Dedifferentiated amniotic fluid mesenchymal stem cell (primary cell): ENCODE data around the gene OXNAD1.
"Not testable (repeated sequence)": the region's sequence is repeated elsewhere in the genome, so short reads cannot be mapped to it uniquely, and the experiment has no call there.

Source experiments
- DNase-seq: peaks from one replicate; pipeline ENCODE4 v3.0.0-alpha.2; 2016; ENCODE audit errors: extremely low spot score

OXNAD1 gene

GRCh38 chr3:16304061-16305010 is 39.3 kb downstream of the OXNAD1 start:
- DNase-seq, result no peak

GRCh38 chr3:16305111-16305541 is 40.1 kb downstream of the OXNAD1 start:
- DNase-seq, result no peak

- no peak for DNase-seq
These were observed 43.0 kb downstream of the OXNAD1 start for GRCh38 chr3:16307832-16308531.

- DNase-seq, result no peak
These were observed 43.7 kb downstream of the OXNAD1 start for GRCh38 chr3:16308727-16309126.

GRCh38 chr3:16309558-16309957 is 44.5 kb downstream of the OXNAD1 start:
- no peak for DNase-seq

GRCh38 chr3:16310486-16310885 is 45.5 kb downstream of the OXNAD1 start:
- not testable (repeated sequence) for DNase-seq

- DNase-seq, result no peak
These were observed 47.0 kb downstream of the OXNAD1 start for GRCh38 chr3:16311960-16312451.

GRCh38 chr3:16313886-16314645 is 49.1 kb downstream of the OXNAD1 start:
- DNase-seq, result no peak

GRCh38 chr3:16315623-16316022 is 50.6 kb downstream of the OXNAD1 start:
- no peak for DNase-seq

- no peak for DNase-seq
These were observed 51.4 kb downstream of the OXNAD1 start for GRCh38 chr3:16316396-16316795.

- no peak for DNase-seq
These were observed 52.0 kb downstream of the OXNAD1 start for GRCh38 chr3:16316847-16317560.

GRCh38 chr3:16317561-16317945 is 52.5 kb downstream of the OXNAD1 start:
- DNase-seq, result no peak

GRCh38 chr3:16318176-16318575 is 53.2 kb downstream of the OXNAD1 start:
- DNase-seq, result no peak

GRCh38 chr3:16319307-16319706 is 54.3 kb downstream of the OXNAD1 start:
- no peak for DNase-seq

- DNase-seq, result no peak
These were observed 54.7 kb downstream of the OXNAD1 start for GRCh38 chr3:16319723-16320122.

- DNase-seq, result no peak
These were observed 55.7 kb downstream of the OXNAD1 start for GRCh38 chr3:16320711-16321110.

GRCh38 chr3:16322189-16322588 is 57.2 kb downstream of the OXNAD1 start:
- no peak for DNase-seq

GRCh38 chr3:16323737-16324136 is 58.7 kb downstream of the OXNAD1 start:
- no peak for DNase-seq

GRCh38 chr3:16325850-16326249 is 60.8 kb downstream of the OXNAD1 start:
- no peak for DNase-seq

- no peak for DNase-seq
These were observed 61.8 kb downstream of the OXNAD1 start for GRCh38 chr3:16326724-16327349.

GRCh38 chr3:16328124-16328523 is 63.1 kb downstream of the OXNAD1 start:
- no peak for DNase-seq
